GM18867 (cell line): ENCODE results near the gene CENPF.
"Not testable (repeated sequence)": the region's sequence is repeated elsewhere in the genome, so short reads cannot be mapped to it uniquely, and the experiment has no call there.

ENCODE experiments used
- ATAC-seq: cut with Tn5 transposase; IDR thresholded peaks from one replicate; pipeline ENCODE4 v1.9.1; 2021; ENCODE audit warnings: mild to moderate bottlenecking, moderate library complexity; ENCODE audit not compliant: unreplicated experiment

Gene CENPF

GRCh38 chr1:214582289-214582891, 20.6 kb upstream of the CENPF start:
- no peak for ATAC-seq

GRCh38 chr1:214583113-214583512, 19.9 kb upstream of the CENPF start:
- ATAC-seq = no peak

GRCh38 chr1:214583824-214584554, 19.0 kb upstream of the CENPF start:
- ATAC-seq = no peak

- peak; percentile 89 for ATAC-seq
Measured at GRCh38 chr1:214584805-214585766, 17.9 kb upstream of the CENPF start.

- no peak for ATAC-seq
Measured at GRCh38 chr1:214586621-214587020, 16.4 kb upstream of the CENPF start.

GRCh38 chr1:214587165-214587564, 15.8 kb upstream of the CENPF start:
- ATAC-seq = no peak

GRCh38 chr1:214588963-214589597, 13.9 kb upstream of the CENPF start:
- ATAC-seq = no peak

- ATAC-seq = no peak
Measured at GRCh38 chr1:214590696-214591095, 12.3 kb upstream of the CENPF start.

GRCh38 chr1:214591918-214592317, 11.1 kb upstream of the CENPF start:
- ATAC-seq = not testable (repeated sequence)

- ATAC-seq = no peak
Measured at GRCh38 chr1:214593158-214593557, 9.8 kb upstream of the CENPF start.

GRCh38 chr1:214603819-214604252, 841 bp downstream of the CENPF start:
- ATAC-seq = no peak

- ATAC-seq = no peak
Measured at GRCh38 chr1:214604523-214604922, 1.5 kb downstream of the CENPF start.

GRCh38 chr1:214605484-214605883, 2.5 kb downstream of the CENPF start:
- ATAC-seq = not testable (repeated sequence)

- not testable (repeated sequence) for ATAC-seq
Measured at GRCh38 chr1:214605933-214606925, 3.2 kb downstream of the CENPF start.

GRCh38 chr1:214607492-214608215, 4.7 kb downstream of the CENPF start:
- not testable (repeated sequence) for ATAC-seq

GRCh38 chr1:214608216-214608783, 5.3 kb downstream of the CENPF start:
- ATAC-seq = not testable (repeated sequence)

GRCh38 chr1:214608817-214609216, 5.8 kb downstream of the CENPF start:
- ATAC-seq = not testable (repeated sequence)

GRCh38 chr1:214609692-214610091, 6.7 kb downstream of the CENPF start:
- ATAC-seq = no peak

- ATAC-seq = peak; percentile 54
Measured at GRCh38 chr1:214610136-214610535, 7.1 kb downstream of the CENPF start.
